ENCODE data around the gene SLIT3. TPM values are rescaled to one million over a fixed set of nuclear protein-coding genes. Genes with fewer than 3 reads are reported as not detected.
A peak's percentile ranks its signal among the peaks of the same experiment; 100 is the strongest.

SLIT3 gene
- total RNA-seq, 1 donor from 2014 or later, result not detected

DNA sequence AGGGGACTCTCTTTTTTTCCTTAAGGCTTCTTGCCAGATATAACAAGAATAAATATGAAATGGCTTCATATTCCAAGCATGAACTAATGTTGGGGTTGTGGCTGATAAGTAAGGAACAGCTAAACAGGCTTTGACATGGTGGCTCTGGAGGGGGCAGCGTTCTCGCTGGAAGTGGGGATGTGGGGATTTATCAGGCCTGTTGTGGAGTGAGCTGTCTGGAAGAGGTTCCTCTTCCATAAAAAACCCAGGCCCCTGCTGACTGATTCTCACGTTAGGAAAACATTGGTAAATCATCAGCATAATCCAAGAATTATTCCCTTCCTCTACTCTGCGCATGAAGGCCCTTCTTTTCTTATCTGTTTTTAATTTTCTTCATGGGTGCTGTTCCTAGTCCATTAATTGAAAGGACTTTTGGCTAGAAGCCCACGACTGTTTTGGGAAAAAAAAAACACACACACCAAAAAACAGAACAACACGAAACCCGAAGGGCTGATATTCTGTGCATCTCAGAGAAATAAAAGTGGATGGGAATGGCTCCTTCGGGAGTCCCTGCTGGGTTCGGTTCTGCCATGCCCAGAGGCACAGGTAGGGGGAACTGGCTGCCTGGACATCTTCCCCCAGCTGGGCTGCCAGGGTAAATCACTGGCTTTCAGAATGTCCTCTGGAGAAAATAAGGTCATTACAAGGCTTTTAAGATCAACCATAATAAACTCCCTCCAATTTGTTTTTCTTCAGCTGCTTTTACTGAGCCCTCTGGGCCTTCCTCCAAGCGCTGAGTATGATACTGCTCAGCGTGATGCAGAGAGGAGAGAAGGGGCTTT, 297.0 kb downstream of the SLIT3 start:
- DNase-seq (ENCODE audit: low read depth in 2 of 2), result no peak

DNA sequence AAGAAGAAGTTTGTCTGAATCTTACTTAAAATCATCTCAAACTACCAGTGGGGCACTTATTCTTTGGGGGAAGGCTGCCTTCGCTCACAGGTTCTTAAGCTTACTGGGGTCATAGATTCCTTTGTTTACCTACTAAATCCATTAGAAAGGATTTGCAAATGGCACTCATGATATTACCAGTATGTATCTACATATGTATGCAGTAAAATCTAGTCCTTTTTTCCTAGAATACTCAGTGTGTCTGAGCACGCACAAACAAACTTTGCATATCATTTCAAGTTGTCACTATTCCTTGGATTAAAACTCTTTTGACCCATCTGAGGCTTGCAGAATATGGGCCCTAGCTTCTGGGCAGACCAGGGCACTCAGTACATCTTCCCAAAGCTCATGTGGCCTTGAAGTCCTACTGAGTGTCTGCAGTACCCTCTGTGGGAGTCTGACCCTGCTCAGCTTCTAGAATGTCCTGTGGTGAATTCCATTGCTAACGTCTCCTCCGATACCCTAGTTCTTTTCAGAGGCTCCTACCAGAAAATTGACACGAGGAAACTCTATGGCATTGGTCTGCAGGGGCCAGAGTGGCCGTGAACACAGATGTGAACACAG, 297.9 kb downstream of the SLIT3 start:
- DNase-seq (ENCODE audit: low read depth in 2 of 2), result no peak

DNA sequence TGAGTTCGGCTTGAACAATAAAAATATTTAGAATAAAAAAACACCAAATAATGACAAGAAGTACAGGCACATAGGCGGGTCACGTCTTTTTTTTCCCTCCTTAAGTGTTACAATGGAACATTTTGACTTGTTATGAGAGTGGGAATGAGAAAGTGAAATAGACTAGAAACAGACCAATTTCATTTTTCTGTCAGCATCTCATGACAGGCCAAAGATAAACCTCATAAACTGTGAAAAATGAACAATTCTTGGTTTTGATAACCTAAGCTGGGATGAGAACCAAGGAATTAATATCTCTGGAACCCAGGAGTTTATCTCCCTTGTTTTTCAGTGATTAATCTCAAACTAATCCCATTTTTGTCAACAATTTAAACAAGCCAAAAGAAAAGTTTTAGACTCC, 299.5 kb downstream of the SLIT3 start:
- no peak for DNase-seq (ENCODE audit: low read depth in 2 of 2)

DNA sequence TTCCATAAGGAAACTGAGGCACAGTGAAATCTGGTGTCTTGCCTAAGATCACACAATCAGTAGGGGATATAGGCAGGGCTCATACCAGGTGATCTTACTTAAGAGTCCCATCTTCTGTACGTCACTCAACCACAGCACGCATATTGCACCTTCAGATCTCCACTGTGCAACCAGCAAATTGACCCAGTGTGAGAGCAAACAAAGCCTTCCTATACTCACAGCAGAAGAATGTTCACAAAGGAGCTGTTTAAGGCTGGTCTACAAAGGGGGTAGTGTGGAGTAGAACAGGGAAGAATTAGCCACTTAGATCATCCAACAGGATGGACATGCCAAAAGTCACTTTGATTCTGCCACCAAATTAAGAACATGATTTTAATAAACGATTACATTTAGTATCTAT, 305.9 kb downstream of the SLIT3 start:
- no peak for DNase-seq (ENCODE audit: low read depth in 2 of 2)

DNA sequence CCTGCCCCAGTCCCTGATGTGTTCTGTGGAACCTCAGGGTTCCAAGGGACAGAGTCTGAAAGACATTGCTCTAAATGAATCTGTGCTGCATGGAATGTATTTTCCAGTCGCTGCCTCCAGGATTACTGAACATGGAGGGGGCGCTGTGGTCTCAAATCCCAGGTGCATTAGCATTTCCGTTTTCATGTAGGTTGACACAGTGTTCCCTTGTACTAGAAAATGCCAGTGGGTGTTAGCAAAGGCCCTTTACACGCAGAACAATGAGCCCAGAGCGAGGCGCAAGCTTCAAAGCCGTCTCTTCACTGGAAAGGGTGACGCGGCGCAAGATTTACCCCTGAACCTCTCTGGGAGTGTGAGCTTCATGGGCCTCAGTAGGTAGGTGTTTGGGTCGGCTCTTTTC, 308.3 kb downstream of the SLIT3 start:
- no peak for DNase-seq (ENCODE audit: low read depth in 2 of 2)

DNA sequence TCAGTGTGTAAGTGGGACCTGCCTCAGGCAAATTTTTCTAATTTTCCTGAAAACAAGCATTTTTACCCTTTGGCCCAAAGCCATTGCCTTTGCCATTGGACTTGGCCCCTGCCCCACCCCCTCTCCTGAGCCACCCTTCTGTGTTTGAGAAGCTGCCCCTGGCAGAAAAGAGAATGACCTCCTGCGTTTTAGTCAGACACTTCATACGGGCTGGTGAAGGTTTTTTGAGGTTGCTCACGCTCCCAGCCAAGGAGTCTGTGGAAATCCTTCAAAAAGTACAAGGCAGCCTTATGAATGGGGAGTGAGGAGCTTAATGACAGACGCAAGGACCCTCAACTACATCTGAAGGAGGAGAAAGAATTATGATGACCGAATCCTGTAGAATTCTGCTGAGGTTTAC, 308.9 kb downstream of the SLIT3 start:
- no peak for DNase-seq (ENCODE audit: low read depth in 2 of 2)

DNA sequence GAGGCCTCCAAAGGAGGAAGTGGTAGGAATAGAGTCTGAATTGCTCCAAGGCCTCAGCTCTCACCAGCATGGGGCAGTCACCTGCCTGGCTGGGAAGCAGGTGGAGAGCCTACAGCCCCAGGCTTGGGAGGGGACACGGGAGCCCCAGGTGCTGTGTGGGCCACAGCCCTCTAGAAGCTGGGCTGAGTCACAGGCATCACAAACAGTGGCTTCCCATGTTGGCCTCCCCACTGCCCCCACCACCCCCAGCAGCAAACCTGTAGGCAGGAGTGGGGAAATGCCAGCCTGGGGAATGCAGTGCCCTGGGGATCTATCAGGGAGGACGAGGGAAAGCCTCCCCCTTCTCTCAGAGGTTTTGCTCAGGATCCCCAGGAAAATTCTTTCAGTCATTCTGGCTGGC, 309.6 kb downstream of the SLIT3 start:
- no peak for DNase-seq (ENCODE audit: low read depth in 2 of 2)

DNA sequence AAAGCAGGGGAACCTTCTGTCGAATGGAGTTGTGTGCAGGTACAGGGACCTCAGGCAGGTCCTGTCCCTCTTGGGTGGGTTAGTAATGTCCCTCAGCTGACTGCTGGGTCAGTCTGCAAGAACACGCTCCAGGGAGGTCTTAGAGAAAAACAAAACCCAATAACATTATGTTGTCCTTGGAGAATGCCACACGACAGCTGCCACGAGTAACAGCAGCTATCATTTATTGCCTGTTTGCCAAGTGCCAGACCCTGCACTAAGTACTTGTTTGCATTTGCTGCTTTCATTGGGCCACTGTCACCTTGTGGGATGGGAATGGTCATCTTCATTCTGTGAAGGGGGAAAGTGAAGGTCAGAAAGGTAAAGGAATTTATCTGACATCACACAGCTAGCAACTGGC, 310.3 kb downstream of the SLIT3 start:
- DNase-seq (ENCODE audit: low read depth in 2 of 2), result no peak

DNA sequence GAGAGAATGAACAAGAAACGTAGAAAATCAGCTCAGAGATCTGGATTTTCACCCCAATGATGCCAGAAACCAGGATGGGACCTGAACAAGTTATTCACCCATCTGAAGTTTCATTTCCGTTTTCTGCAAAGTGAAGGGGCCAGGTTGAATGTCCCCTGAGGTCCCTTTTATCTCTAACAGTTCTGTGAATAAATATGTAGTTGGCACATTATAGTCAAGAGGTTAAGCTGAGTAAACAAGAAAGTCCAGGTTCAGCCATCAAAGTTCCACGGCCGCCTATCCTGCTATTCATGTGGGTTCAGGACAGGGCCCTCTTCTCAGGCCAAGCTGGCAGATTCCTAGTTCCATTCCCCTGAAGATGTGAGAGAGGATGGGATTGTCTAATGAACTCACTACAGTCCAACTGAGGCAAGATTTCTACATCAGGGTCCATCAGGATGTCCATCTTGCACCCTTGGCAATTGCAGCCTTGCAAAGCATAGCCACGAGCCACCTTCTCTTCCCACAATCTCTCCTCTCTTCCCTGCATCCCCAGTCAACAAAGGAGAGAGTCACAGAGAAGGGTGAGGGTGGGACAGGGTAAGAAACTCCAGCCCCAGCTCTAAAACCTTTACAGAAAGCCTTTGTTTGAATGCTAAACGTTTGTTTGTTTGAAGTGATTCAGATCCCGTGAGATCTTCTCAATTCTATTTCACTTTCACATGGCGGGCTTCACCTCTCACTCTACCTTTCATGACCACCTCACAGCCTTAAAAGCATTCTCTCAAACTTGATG, 311.0 kb downstream of the SLIT3 start:
- DNase-seq (ENCODE audit: low read depth in 2 of 2), result no peak

DNA sequence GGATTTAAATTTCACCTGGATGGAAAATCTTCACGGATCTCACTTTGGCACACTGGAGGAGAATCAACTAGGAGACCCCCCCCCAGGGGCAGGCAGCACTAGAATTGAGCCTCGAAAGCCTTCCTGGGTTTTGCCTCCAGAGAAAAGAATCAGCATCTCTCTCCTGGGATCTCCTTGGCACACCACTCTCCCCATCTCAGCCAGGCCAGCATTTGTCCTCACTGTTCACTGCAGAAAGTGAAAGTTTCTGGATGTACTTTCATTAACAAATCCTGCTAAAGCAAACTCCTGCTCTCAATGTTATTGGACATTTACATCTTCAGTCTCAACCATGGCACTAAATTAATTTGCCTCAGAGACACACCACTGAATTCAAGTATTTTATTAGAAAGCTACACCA, 312.2 kb downstream of the SLIT3 start:
- DNase-seq (ENCODE audit: low read depth in 2 of 2), result no peak

DNA sequence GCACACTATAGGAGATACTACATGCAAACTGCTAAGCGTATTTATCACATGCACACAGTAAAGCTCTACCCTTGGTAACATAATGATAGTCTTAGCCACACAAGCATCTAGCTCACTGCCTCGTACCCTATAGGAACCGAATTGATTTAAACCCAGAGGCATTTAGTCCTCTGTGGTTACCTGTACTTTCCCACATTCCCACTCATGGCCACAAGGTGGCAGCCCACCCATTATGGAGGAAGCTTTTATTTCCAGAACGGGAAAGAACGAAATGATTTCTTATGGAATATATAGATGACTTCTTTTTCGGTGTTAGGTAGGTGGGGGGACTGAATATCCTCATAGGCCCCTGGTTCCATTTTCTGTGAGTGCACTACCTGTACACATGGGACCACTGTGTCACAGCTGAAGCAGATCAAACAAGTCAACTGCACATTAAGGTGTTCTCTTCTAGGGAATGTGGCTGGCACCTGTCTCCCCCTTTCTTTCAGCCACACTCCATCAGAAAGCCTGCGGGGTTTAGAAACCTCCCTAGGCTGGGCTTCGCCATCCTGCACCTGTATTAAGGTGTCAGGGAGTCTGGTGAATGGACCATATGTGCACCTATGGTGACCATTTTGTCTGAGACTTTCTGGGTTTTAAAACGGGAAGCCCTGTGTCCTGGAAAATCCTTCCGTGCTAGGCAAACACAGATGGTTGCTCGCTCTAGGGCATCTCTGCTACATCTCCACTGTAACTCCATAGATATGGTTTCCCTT, 313.2 kb downstream of the SLIT3 start:
- DNase-seq (ENCODE audit: low read depth in 2 of 2), result peak; percentile 40 to 62

DNA sequence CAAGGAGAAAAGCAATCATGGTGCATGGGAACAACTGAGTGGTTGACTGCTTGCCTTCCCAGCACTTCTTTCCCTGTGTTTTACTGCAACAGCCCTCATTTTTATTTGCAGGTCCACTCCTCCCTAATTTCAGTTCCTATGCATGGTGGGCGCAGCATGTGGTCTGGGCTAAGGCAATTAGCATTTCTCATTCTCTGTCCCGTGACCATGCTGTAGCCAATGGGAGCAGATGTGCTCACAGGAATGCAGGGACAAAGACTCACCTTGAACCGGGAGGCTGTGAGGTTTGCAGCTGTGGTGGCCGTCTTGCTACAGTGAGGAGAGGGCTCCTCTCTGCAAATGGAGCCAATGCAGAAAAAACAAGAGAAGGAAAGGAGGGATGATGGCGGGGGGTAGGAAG, 315.5 kb downstream of the SLIT3 start:
- DNase-seq (ENCODE audit: low read depth in 2 of 2), result no peak

DNA sequence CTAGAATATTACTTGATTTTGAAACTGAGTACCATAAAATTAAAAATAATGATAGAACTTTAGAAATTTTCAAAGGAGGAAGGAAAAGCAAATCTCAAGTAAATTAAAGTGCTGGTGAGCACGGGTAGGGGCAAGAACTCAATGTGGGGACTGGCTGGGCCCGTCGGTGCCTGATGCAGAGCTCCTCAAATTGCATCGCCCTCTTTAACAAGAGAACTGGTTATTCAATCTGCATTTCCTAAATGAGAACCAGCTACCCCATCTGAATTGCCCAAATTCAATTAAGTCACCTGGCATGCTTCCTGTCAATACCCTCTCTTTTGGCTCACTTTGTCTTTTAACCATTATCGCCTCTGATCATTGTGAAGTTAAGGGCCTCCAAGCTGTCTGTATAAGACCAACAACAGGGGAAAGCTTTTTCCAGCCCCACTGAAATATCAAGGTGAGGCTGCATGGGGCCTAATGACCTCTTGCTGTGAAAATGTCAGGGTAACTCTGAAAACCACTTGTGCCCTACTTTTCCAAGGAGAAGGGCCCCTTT, 316.7 kb downstream of the SLIT3 start:
- DNase-seq (ENCODE audit: low read depth in 2 of 2), result no peak

DNA sequence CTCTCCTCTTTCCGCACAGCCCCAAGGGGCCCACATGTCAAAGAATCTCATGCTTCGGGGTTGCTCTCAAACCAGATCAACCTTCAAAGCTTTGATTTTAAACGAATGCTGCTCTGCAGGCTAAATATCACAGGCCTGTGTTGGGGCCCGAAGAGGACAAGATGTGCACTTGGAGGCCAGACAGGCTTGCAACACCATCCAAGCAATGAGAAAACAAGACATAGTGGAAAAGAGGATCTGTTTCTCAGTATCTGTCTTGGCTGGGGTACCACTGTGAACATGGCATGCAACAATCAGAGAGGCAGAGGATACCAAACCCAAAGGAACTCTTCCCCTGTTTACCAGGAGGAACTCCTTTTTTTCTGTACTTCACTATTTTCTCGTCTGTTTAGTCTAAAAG, 321.8 kb downstream of the SLIT3 start:
- DNase-seq (ENCODE audit: low read depth in 2 of 2), result no peak

DNA sequence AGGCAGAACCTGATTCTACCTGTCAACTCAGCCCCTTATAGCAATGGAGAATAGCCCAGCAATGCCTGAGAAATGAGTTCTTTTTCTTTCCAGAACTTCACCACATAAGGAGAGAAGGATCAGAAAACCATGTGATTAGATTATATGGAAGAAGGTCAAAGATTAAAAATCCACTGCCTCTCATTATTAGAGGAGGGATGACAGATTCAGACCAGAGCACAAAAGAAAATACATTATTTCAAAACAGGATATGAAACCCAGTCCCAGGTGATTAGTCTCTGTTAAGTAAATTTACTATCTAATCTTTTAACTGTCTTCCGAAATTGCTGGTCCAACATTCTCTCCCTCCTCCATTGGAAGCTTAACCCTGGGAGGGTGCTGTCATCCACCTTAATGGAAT, 322.4 kb downstream of the SLIT3 start:
- DNase-seq (ENCODE audit: low read depth in 2 of 2), result no peak

DNA sequence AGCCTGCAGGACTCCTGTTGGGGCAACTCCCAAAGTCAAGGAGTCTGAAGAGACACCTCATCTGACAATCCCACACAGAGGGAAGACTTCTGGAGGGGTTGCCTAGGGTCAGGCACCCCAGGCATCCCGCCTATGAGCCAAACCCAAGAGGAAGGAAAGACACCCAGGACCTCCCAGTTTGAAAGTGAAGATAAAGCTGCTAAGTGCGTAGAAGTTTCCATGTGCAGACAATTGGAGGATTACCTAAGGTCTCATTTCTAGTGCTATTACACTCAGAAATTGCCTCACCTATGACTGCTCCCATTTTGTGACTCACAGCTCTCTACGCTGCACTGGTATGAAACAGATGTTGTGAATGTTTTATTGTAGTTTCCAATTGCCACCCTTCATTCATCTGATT, 322.9 kb downstream of the SLIT3 start:
- no peak for DNase-seq (ENCODE audit: low read depth in 2 of 2)

DNA sequence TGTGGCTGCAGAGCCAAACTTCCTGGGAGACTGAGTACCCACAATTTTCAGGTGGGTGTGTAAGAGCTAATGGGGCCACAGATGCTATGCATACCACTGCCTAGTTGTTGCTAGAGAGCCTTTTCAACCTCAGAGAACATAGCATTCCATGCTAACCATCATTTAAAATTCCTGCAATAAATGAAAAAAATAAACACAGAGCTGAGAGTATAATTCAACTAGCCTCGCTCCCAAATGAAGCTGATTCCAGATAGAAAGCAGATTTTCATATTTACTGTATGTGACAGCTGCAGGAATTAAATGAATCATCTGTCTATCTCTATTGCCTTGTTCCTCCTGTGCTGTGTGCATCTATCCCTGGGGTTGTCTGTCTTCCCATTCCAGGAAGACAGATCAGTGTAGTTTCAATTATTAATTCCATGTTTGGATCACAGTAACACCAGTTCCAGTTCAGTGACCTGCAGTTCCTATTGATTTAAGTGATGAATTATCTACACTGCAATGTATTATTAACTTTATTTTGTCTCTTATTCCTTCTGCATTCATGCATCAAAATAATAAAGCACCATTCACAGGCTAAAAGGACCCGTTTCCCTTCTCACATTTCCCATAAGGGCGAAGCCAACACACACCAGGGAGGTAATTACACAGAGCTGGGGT, 324.5 kb downstream of the SLIT3 start:
- no peak for DNase-seq (ENCODE audit: low read depth in 2 of 2)

DNA sequence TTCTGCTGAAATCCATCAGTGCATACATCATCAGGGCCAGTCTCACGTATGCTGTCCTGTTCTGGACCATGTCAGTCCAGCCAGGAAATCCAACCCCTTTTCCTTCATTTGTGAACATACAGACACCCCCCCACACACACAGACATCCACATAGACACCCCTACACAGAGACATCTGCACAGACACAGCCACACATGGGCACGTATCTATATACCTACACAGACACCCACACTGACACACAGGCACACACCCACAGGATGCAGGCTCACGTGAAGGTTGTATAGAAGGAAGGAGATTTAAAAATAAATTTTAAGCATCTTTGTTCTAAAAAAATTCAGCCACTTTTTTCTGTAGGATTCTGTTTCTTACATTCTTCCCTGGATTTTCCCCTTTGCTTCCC, 325.6 kb downstream of the SLIT3 start:
- DNase-seq (ENCODE audit: low read depth in 2 of 2), result no peak

DNA sequence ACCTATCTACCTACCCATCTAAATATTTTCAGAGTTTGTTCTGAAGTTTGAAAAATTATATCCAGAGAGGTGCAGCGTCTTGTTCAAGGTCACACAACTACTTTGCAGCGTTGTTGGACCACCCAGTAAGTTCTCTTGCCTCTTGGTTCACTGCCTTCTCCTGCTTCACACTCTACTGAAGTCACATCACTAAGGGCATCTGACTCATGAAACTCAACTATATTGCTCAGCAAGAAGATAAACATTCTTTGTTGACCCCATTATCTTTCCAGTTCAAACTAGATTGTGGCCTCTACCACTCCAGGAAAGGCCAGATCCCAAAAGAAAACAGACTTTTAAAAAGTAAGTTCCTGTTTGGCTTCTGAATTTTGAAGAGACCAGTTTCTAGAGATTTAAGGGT, 326.9 kb downstream of the SLIT3 start:
- no peak for DNase-seq (ENCODE audit: low read depth in 2 of 2)

DNA sequence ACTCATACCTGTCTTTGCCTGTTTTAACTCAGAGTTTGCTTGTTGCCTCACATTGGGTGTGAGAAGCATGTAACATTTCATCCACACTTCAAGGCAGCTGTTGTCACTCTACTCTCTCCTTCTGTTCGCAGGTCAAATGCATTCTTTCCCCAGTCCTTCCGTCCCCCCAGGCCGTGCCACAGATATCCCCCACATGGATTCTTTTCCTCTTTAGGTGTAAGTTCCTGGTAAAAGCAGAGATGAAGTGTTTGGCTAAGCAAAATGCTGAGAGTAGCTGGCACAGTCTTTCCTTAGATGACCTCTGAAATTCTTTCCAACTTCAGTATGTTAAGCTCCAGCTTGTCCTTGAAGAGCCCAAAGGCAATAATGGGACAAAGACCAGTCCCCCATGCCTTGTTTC, 328.2 kb downstream of the SLIT3 start:
- no peak for DNase-seq (ENCODE audit: low read depth in 2 of 2)

DNA sequence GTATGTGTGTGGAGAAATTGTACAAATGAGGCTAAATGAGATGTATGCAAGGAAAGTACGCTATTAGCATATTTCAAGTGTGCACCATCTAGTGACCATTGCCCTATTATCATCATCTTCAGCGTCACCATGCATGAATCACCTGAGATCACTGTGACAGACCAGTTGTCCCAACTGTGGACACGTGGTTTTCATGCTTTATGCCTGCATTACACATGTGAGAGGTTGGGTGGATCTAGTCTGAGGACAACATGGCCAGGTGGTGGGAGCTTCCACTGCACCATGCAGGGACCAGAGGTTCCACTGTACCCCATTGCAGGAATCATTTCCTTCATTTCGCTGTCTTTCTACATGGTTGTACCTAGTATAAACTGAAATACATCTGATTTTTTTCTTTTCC, 329.8 kb downstream of the SLIT3 start:
- DNase-seq (ENCODE audit: low read depth in 2 of 2), result no peak
